Activated naive CD8-positive, alpha-beta T cell treated with anti-CD3 and anti-CD28 coated beads, Interleukin-2, amount 50 U/mL, for 24 hours (primary cell): ENCODE results near the gene EHMT1.
"Not testable (repeated sequence)": the region's sequence is repeated elsewhere in the genome, so short reads cannot be mapped to it uniquely, and the experiment has no call there.

Source experiments
- ATAC-seq: fragments of 150-1000 bp; cut with Tn5 transposase; one replicate; pipeline ENCODE4 v1.10.0; 2021
- DNase-seq: peaks from one replicate; pipeline ENCODE4 v3.0.0; 2021
- H3K27ac Mint-ChIP-seq: one replicate; pipeline ENCODE4 v1.8.0; 2021; ENCODE audit warnings: mild to moderate bottlenecking, mixed read lengths
- H3K27me3 Mint-ChIP-seq: one replicate; pipeline ENCODE4 v1.8.0; 2021; ENCODE audit warnings: mixed read lengths
- H3K36me3 Mint-ChIP-seq: one replicate; pipeline ENCODE4 v1.8.0; 2021; ENCODE audit warnings: low read depth, mixed read lengths
- H3K4me1 Mint-ChIP-seq: one replicate; pipeline ENCODE4 v1.8.0; 2021; ENCODE audit warnings: mixed read lengths
- H3K4me3 Mint-ChIP-seq: one replicate; pipeline ENCODE4 v1.8.0; 2021; ENCODE audit warnings: mild to moderate bottlenecking, moderate library complexity, mixed read lengths
- H3K9me3 Mint-ChIP-seq: one replicate; pipeline ENCODE4 v1.8.0; 2021; ENCODE audit warnings: mixed read lengths

The EHMT1 gene

DNA sequence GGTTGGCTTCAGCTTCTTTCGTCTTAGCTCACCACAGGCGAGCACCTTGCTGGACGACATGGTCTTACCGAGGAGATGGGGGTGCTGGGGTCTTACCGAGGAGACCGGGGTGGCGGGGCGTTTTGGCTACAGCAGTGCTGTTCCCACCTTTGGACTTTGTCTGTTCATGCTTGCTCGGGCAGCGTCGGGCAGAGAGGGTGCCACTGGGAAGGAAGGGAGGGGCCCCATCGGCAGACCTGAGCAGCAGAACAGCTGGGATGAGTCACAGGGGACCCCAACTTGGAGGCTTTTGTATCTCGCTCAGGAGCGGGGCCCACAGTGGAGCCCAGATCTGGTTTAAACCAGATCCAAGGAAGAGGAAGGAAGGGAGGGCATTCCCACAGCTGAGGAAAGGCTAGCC, 152.8 kb downstream of the EHMT1 start:
- H3K27me3 Mint-ChIP-seq, result no peaks in the 10 kb centered on the region
- H3K4me3 Mint-ChIP-seq, result no peak overlapping the region
- no peak overlapping the region for H3K27ac Mint-ChIP-seq
- H3K4me1 Mint-ChIP-seq, result no peaks in the 10 kb centered on the region
- peaks cover 38% of the 10 kb centered on the region for H3K36me3 Mint-ChIP-seq
- H3K9me3 Mint-ChIP-seq, result no peaks in the 10 kb centered on the region
- DNase-seq, result no peak
- no peak for ATAC-seq

DNA sequence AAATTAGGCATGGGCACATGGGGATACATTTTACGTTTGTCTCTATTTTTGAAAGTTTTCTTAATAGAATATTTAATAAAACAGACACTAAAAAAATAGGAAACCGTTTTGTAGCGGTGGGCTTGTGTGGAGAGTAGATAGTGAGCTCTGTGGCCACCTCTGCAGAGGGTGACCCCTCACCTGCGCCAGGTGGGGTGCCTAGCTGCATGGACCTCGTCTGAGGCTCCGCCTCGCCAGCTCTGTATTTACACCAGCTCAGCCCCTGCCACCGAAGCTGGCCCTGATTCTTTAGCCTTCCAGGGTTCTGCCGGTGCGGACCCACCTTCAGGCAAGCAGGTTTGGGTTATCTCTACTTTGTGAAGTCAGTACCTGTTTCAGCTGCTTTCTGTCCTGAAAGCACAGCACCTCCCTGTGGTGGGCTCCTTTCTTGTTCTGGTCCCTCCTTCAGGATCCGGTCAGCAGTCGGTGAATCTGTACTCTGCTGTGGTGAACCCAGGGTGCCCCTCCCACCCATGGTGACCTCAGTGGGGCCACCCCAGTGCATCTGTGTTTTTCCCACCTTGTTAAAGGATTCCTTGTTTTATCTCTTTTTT, 153.6 kb downstream of the EHMT1 start:
- no peaks in the 10 kb centered on the region for H3K27me3 Mint-ChIP-seq
- peaks cover 40% of the 10 kb centered on the region for H3K36me3 Mint-ChIP-seq
- ATAC-seq, result no peak
- no peak overlapping the region for H3K4me3 Mint-ChIP-seq
- H3K27ac Mint-ChIP-seq, result no peak overlapping the region
- no peaks in the 10 kb centered on the region for H3K9me3 Mint-ChIP-seq
- no peaks in the 10 kb centered on the region for H3K4me1 Mint-ChIP-seq
- no peak for DNase-seq

DNA sequence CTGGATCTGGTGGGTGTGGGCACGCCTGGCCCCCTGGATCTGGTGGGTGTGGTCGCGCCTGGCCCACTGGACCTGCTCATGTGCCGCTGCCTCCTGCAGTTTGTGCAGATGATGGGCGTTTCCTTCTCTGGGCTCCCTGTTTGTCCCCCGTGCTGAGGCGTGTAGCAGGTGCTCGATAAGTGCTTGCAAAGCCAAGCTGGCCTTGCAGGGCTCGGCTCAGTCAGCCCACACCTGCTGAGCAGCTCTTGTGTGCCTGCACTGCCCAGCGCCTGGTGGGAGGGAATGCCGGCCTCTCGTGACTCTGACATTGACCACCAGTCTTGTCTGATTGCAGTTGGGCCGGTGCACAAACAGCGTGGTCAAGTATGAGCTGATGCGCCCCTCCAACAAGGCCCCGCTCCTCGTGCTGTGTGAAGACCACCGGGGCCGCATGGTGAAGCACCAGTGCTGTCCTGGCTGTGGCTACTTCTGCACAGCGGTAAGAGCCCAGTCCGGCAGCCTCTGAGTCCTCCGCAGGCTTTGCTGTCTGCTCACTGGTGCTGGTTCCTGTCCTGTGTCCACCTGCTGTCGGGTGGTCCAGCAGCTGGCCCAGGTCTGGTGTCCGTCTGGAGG, 156.1 kb downstream of the EHMT1 start:
- H3K27me3 Mint-ChIP-seq, result no peaks in the 10 kb centered on the region
- no peaks in the 10 kb centered on the region for H3K4me1 Mint-ChIP-seq
- H3K4me3 Mint-ChIP-seq, result no peak overlapping the region
- no peak for ATAC-seq
- no peak for DNase-seq
- H3K27ac Mint-ChIP-seq, result no peak overlapping the region
- H3K36me3 Mint-ChIP-seq, result peaks cover 33% of the 10 kb centered on the region
- H3K9me3 Mint-ChIP-seq, result no peaks in the 10 kb centered on the region

- no peaks in the 10 kb centered on the region for H3K27me3 Mint-ChIP-seq
- peaks cover 19% of the 10 kb centered on the region for H3K36me3 Mint-ChIP-seq
- ATAC-seq, result no peak
- no peaks in the 10 kb centered on the region for H3K4me1 Mint-ChIP-seq
- DNase-seq, result no peak
- H3K27ac Mint-ChIP-seq, result no peak overlapping the region
- H3K9me3 Mint-ChIP-seq, result no peaks in the 10 kb centered on the region
- H3K4me3 Mint-ChIP-seq, result no peak overlapping the region
These were observed 157.6 kb downstream of the EHMT1 start for GRCh38 chr9:137776306-137776995.

GRCh38 chr9:137777761-137778160, 159.0 kb downstream of the EHMT1 start:
- H3K27ac Mint-ChIP-seq, result no peak overlapping the region

GRCh38 chr9:137778336-137778735, 159.5 kb downstream of the EHMT1 start:
- no peak overlapping the region for H3K27ac Mint-ChIP-seq
- DNase-seq, result no peak
- H3K36me3 Mint-ChIP-seq, result peaks cover 26% of the 10 kb centered on the region
- no peaks in the 10 kb centered on the region for H3K9me3 Mint-ChIP-seq
- no peaks in the 10 kb centered on the region for H3K27me3 Mint-ChIP-seq
- H3K4me1 Mint-ChIP-seq, result no peaks in the 10 kb centered on the region
- no peak overlapping the region for H3K4me3 Mint-ChIP-seq
- ATAC-seq, result no peak

More at GRCh38 chr9:137777761-137778160, 159.0 kb downstream of the EHMT1 start:
- Mint-ChIP-seq H3K4me3 (no peak overlapping the region), H3K36me3 (peaks cover 22% of the 10 kb centered on the region), H3K4me1 (no peaks in the 10 kb centered on the region), H3K9me3 (no peaks in the 10 kb centered on the region), H3K27me3 (no peaks in the 10 kb centered on the region)
- DNase-seq (no peak), ATAC-seq (no peak)

DNA sequence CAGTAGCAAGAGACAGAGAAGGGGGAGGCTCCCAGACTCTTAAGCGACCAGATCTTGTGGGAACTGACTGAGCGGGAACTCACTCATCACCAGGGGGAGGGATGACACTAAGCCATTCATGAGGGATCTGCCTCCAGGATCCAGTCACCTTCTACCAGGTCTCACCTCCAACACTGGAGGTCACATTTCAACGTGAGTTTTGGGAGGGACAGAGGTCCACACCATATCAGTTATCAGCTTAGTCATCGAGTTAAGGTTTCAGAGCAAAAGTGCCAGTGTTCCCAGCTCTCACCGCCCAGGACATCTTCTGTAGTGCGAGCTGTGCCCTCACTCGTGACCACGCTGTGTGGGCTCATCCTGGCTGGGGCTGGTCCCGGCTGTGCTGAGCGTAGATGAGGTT, 160.1 kb downstream of the EHMT1 start:
- Mint-ChIP-seq H3K9me3 (no peaks in the 10 kb centered on the region), H3K4me3 (no peak overlapping the region), H3K36me3 (peaks cover 30% of the 10 kb centered on the region), H3K27ac (no peak overlapping the region), H3K4me1 (no peaks in the 10 kb centered on the region), H3K27me3 (no peaks in the 10 kb centered on the region)
- ATAC-seq (no peak), DNase-seq (no peak)

DNA sequence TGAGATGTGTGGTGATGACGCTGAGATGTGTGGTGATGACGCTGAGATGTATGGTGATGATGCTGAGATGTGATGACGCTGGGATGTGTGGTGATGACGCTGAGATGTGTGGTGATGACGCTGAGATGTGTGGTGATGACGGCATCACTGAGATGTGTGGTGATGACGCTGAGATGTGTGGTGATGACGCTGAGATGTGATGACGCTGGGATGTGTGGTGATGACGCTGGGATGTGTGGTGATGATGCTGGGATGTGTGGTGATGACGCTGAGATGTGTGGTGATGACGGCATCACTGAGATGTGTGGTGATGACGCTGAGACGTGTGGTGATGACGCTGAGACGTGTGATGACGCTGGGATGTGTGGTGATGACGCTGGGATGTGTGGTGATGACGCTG, 161.2 kb downstream of the EHMT1 start:
- not testable (repeated sequence) for H3K27ac Mint-ChIP-seq, ATAC-seq, H3K4me3 Mint-ChIP-seq, H3K4me1 Mint-ChIP-seq, H3K9me3 Mint-ChIP-seq, H3K27me3 Mint-ChIP-seq, DNase-seq
- peaks cover 30% of the 10 kb centered on the region for H3K36me3 Mint-ChIP-seq

GRCh38 chr9:137781906-137782585, 163.2 kb downstream of the EHMT1 start:
- ATAC-seq (no peak), DNase-seq (no peak)
- no peaks in the 10 kb centered on the region for H3K9me3 Mint-ChIP-seq
- H3K36me3 Mint-ChIP-seq, result peaks cover 37% of the 10 kb centered on the region
- H3K4me3 Mint-ChIP-seq, result no peak overlapping the region
- peaks cover 2% of the 10 kb centered on the region for H3K4me1 Mint-ChIP-seq
- H3K27ac Mint-ChIP-seq, result no peak overlapping the region
- H3K27me3 Mint-ChIP-seq, result no peaks in the 10 kb centered on the region

- Mint-ChIP-seq H3K4me1 (peaks cover 3% of the 10 kb centered on the region), H3K9me3 (no peaks in the 10 kb centered on the region), H3K4me3 (no peak overlapping the region), H3K27ac (no peak overlapping the region), H3K27me3 (no peaks in the 10 kb centered on the region), H3K36me3 (peaks cover 31% of the 10 kb centered on the region)
- no peak for DNase-seq
- no peak for ATAC-seq
These were observed 164.7 kb downstream of the EHMT1 start for GRCh38 chr9:137783521-137783920.

DNA sequence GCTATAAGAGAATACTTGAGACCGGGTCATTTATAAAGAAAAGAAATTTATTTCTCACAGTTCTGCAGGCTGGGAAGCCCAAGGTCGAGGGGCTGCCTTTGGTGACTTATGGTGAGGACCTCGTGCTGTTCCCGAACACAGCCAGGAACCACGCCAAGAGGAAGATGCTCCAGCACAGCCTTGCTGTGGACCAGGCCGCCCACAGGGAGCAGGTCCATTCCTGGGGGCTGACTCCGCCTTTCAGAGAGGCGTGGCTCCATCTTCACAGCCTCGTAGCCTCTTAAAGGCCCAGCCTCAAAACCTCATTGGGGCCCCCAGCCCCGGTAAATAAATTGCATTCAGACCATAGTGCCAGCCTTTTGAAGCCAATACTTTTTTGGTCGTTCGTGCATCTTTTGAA, 165.2 kb downstream of the EHMT1 start:
- H3K4me3 Mint-ChIP-seq, result no peak overlapping the region
- no peaks in the 10 kb centered on the region for H3K9me3 Mint-ChIP-seq
- ATAC-seq (no peak), DNase-seq (no peak)
- no peak overlapping the region for H3K27ac Mint-ChIP-seq
- peaks cover 27% of the 10 kb centered on the region for H3K36me3 Mint-ChIP-seq
- H3K4me1 Mint-ChIP-seq, result peaks cover 3% of the 10 kb centered on the region
- no peaks in the 10 kb centered on the region for H3K27me3 Mint-ChIP-seq

DNA sequence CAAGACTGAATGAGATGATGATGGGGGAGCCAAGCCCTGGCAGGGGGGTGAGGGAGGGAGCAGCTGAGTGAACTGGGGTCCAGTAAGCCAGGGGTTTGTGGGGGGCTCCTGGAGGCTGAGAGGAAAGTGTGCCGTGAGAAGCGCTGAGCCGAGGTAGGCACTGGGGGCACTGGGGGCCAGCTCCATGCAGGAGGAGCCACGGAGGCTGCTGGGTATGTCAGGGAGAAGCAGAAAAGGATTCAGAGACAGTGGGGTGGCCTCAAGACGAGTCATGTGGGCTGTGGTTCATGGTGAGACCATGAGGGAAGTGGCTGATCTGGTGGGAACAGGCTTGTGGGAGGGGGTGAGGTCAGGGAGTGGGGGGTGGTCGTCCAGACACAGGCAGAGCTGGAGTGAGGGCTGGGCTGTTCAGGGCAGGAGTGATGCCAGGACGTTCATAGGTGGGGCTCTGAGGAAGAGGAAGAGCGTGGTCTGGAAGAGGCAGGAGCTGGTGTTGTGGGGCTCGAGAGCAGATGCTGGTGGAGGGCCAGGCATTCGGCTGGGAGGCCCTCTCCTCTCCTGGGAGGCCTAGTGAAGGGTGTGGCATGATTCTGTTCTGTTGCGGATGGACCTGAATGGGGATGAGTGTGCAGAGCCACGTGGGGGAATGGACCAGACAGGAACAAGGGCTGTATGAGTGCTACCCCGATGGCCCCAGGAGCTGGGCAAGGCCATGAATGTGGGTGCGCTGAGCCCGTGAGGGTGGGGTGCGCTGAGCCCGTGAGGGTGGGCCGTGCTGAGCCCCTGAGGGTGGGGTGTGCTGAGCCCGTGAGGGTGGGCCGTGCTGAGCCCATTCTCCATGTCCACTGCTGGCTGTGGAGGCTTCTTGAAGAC, 166.1 kb downstream of the EHMT1 start:
- DNase-seq, result no peak
- Mint-ChIP-seq H3K27me3 (no peaks in the 10 kb centered on the region), H3K9me3 (no peaks in the 10 kb centered on the region), H3K4me3 (no peak overlapping the region), H3K4me1 (peaks cover 3% of the 10 kb centered on the region), H3K27ac (no peak overlapping the region), H3K36me3 (peaks cover 27% of the 10 kb centered on the region)
- no peak for ATAC-seq

- no peak overlapping the region for H3K4me3 Mint-ChIP-seq
- H3K4me1 Mint-ChIP-seq, result peaks cover 3% of the 10 kb centered on the region
- no peak for DNase-seq
- H3K27me3 Mint-ChIP-seq, result no peaks in the 10 kb centered on the region
- peaks cover 30% of the 10 kb centered on the region for H3K36me3 Mint-ChIP-seq
- H3K27ac Mint-ChIP-seq, result peak overlapping the region; percentile 35
- no peaks in the 10 kb centered on the region for H3K9me3 Mint-ChIP-seq
- ATAC-seq, result peak; percentile 6
These were observed 166.9 kb downstream of the EHMT1 start for GRCh38 chr9:137785704-137786161.

GRCh38 chr9:137786511-137786920, 167.7 kb downstream of the EHMT1 start:
- Mint-ChIP-seq H3K27ac (no peak overlapping the region), H3K9me3 (no peaks in the 10 kb centered on the region), H3K36me3 (peaks cover 36% of the 10 kb centered on the region), H3K27me3 (no peaks in the 10 kb centered on the region), H3K4me1 (peaks cover 3% of the 10 kb centered on the region), H3K4me3 (no peak overlapping the region)
- ATAC-seq (no peak), DNase-seq (no peak)
